HG03469 (cell line): Measurements from ENCODE around the gene DPP10.

Source experiments
- ATAC-seq: cut with Tn5 transposase; IDR thresholded peaks from one replicate; pipeline ENCODE4 v1.9.1; 2021; ENCODE audit warnings: mild to moderate bottlenecking, moderate library complexity, moderate number of reproducible peaks; ENCODE audit not compliant: unreplicated experiment

DPP10 gene

GRCh38 chr2:115115135-115115534 lies 672.7 kb downstream of the DPP10 start:
- no peak for ATAC-seq

- no peak for ATAC-seq
These were observed 675.9 kb downstream of the DPP10 start for GRCh38 chr2:115118306-115118705.

GRCh38 chr2:115119086-115119485 lies 676.6 kb downstream of the DPP10 start:
- ATAC-seq: no peak

GRCh38 chr2:115122701-115123100 lies 680.3 kb downstream of the DPP10 start:
- no peak for ATAC-seq

GRCh38 chr2:115124817-115125216 lies 682.4 kb downstream of the DPP10 start:
- no peak for ATAC-seq

GRCh38 chr2:115129536-115129935 lies 687.1 kb downstream of the DPP10 start:
- no peak for ATAC-seq

GRCh38 chr2:115160531-115161080 lies 718.2 kb downstream of the DPP10 start:
- no peak for ATAC-seq

- ATAC-seq: no peak
These were observed 718.8 kb downstream of the DPP10 start for GRCh38 chr2:115161081-115161770.

- ATAC-seq: no peak
These were observed 719.5 kb downstream of the DPP10 start for GRCh38 chr2:115161771-115162493.

GRCh38 chr2:115162494-115163293 lies 720.3 kb downstream of the DPP10 start:
- ATAC-seq: no peak

- no peak for ATAC-seq
These were observed 721.1 kb downstream of the DPP10 start for GRCh38 chr2:115163572-115163971.

GRCh38 chr2:115165529-115166109 lies 723.2 kb downstream of the DPP10 start:
- no peak for ATAC-seq

- ATAC-seq: no peak
These were observed 726.0 kb downstream of the DPP10 start for GRCh38 chr2:115168457-115168856.

- no peak for ATAC-seq
These were observed 727.4 kb downstream of the DPP10 start for GRCh38 chr2:115169814-115170213.

GRCh38 chr2:115171751-115172150 lies 729.3 kb downstream of the DPP10 start:
- ATAC-seq: no peak

- no peak for ATAC-seq
These were observed 732.2 kb downstream of the DPP10 start for GRCh38 chr2:115174651-115175050.

GRCh38 chr2:115183144-115183543 lies 740.7 kb downstream of the DPP10 start:
- ATAC-seq: no peak

GRCh38 chr2:115190459-115190858 lies 748.0 kb downstream of the DPP10 start:
- no peak for ATAC-seq

GRCh38 chr2:115194623-115195022 lies 752.2 kb downstream of the DPP10 start:
- no peak for ATAC-seq

GRCh38 chr2:115196587-115196986 lies 754.1 kb downstream of the DPP10 start:
- ATAC-seq: no peak

GRCh38 chr2:115199966-115200365 lies 757.5 kb downstream of the DPP10 start:
- no peak for ATAC-seq
